ENCODE data around the gene PRDX2. TPM values are rescaled to one million over a fixed set of nuclear protein-coding genes. Genes with fewer than 3 reads are reported as not detected.

The PRDX2 gene
- total RNA-seq, 4 donors from 2014 or later = 211 to 436 (median 345) TPM

DNA sequence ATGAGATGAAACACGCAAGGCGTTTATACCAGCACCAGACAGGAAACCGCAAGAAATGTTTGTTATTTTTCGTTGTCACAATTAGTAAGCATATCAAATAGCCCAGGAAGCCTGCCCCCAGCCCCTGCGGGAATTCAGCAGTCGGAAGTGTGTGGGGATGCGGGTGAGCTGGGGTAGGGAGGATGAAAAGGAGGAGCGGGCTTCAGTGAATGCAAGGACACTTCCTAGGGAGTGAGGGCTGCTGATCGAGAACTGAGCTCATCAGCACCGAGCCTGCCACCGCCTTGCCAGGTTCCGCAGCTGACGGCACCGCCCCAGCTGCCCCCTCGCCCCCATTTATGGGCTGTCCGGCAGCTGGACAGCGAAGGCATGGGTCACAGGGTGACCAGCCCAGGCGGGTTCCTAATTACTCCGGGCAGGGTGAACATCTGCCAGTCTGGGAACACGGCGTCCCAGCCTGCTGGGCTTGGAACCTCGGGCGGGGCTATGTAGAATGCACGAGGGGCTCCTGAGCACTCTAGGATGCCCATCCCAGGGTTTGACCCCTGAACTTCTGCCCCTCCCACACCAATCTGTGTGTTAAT, 51.6 kb downstream of the PRDX2 start:
- peak overlapping the region in 3 of 4 donors; percentile 8 to 40 (median 18) for H3K4me3 ChIP-seq

GRCh38 chr19:12748489-12748888, 53.1 kb downstream of the PRDX2 start:
- no peak overlapping the region for H3K27ac ChIP-seq
- peaks cover 12 to 48% (median 31%) of the 10 kb centered on the region in 3 donors for H3K36me3 ChIP-seq
- intact Hi-C loops (cut with DNase I) = no loop called here

More for the DNA sequence above, 51.6 kb downstream of the PRDX2 start:
- Histone ChIP-seq H3K4me1 (peaks cover 18 to 45% (median 20%) of the 10 kb centered on the region in 3 donors), H3K27me3 (peaks cover 0 to 41% (median 0%) of the 10 kb centered on the region in 4 donors), H3K36me3 (peaks cover 12 to 35% (median 26%) of the 10 kb centered on the region in 3 donors), H3K27ac (peak overlapping the region in 2 of 4 donors; percentile 54 to 69), H3K9me3 (peaks cover 0 to 9% (median 0%) of the 10 kb centered on the region in 3 donors)
- intact Hi-C loops (cut with DNase I) = no loop called here
- TF ChIP-seq, protein P1, sequence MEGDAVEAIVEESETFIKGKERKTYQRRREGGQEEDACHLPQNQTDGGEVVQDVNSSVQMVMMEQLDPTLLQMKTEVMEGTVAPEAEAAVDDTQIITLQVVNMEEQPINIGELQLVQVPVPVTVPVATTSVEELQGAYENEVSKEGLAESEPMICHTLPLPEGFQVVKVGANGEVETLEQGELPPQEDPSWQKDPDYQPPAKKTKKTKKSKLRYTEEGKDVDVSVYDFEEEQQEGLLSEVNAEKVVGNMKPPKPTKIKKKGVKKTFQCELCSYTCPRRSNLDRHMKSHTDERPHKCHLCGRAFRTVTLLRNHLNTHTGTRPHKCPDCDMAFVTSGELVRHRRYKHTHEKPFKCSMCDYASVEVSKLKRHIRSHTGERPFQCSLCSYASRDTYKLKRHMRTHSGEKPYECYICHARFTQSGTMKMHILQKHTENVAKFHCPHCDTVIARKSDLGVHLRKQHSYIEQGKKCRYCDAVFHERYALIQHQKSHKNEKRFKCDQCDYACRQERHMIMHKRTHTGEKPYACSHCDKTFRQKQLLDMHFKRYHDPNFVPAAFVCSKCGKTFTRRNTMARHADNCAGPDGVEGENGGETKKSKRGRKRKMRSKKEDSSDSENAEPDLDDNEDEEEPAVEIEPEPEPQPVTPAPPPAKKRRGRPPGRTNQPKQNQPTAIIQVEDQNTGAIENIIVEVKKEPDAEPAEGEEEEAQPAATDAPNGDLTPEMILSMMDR (IDR thresholded peaks at IDR 0.05) = no peak
- no peak for TF ChIP-seq POLR2A (IDR thresholded peaks at IDR 0.05)
- WGBS, 2 donors = 9 to 14% methylated on average over 9 to 14 of the region's 24 CpGs
- DNase-seq = no peak

More at GRCh38 chr19:12748489-12748888, 53.1 kb downstream of the PRDX2 start:
- Histone ChIP-seq H3K9me3 (peaks cover 0 to 9% (median 0%) of the 10 kb centered on the region in 3 donors), H3K27me3 (peaks cover 0 to 36% (median 0%) of the 10 kb centered on the region in 4 donors), H3K4me1 (peaks cover 18 to 47% (median 20%) of the 10 kb centered on the region in 3 donors), H3K4me3 (no peak overlapping the region)
- TF ChIP-seq POLR2A (IDR thresholded peaks at IDR 0.05) = no peak
- TF ChIP-seq, protein P1 (IDR thresholded peaks at IDR 0.05) = no peak
- 20 to 77% methylated on average over 1 to 3 of the region's 6 CpGs for WGBS, 2 donors
- DNase-seq = no peak

Small RNA genes within 50 kb of the gene (small RNA-seq; reads per million reads assigned to genes)
- gene MIR5684 = 0 to 0.45 (median 0.20) reads per million in 4 donors

Other genes starting within 250 kb of the PRDX2 start
- 1 to 10 TPM; 2.5 to 6.7 (median 4.2) TPM for gene ZNF490, start 191.0 kb downstream of the PRDX2 start, total RNA-seq
- gene ZNF791, start 190.9 kb downstream of the PRDX2 start, total RNA-seq = 10 to 100 TPM in 3 of 4 donors, 1 to 10 TPM in 1; 8.6 to 19.5 (median 13.0) TPM
- gene MAN2B1, start 135.1 kb downstream of the PRDX2 start, total RNA-seq = 10 to 100 TPM; 25.5 to 55.5 (median 39.4) TPM
- gene WDR83, start 135.0 kb downstream of the PRDX2 start, total RNA-seq = 10 to 100 TPM in 1 of 4 donors, 1 to 10 TPM in 3; 4.0 to 16.7 (median 5.8) TPM
- gene DHPS, start 119.9 kb downstream of the PRDX2 start, total RNA-seq = 10 to 100 TPM; 45.3 to 93.5 (median 51.5) TPM
- gene GNG14, start 113.8 kb downstream of the PRDX2 start, total RNA-seq = not detected
- gene FBXW9, start 105.2 kb downstream of the PRDX2 start, total RNA-seq = 10 to 100 TPM in 3 of 4 donors, 1 to 10 TPM in 1; 9.6 to 13.4 (median 11.9) TPM
- 10 to 100 TPM; 25.5 to 57.8 (median 43.5) TPM for gene TNPO2, start 77.9 kb downstream of the PRDX2 start, total RNA-seq
- 100 to 1,000 TPM; 258 to 302 (median 280) TPM for gene TRIR, start 67.1 kb downstream of the PRDX2 start, total RNA-seq
- gene GET3, start 64.3 kb downstream of the PRDX2 start, total RNA-seq = 10 to 100 TPM; 36.8 to 69.9 (median 51.2) TPM
- gene BEST2, start 50.0 kb downstream of the PRDX2 start, total RNA-seq = 1 to 10 TPM in 1 of 4 donors, under 1 TPM in 1, not detected in 2; 0.27 to 1.3 TPM
- 10 to 100 TPM; 41.4 to 76.5 (median 61.6) TPM for gene HOOK2, start 26.2 kb downstream of the PRDX2 start, total RNA-seq
- 100 to 1,000 TPM; 260 to 945 (median 388) TPM for gene JUNB, start 10.3 kb downstream of the PRDX2 start, total RNA-seq
- not detected for gene THSD8, start 269 bp upstream of the PRDX2 start, total RNA-seq
- gene RNASEH2A, start 4.8 kb upstream of the PRDX2 start, total RNA-seq = 10 to 100 TPM in 3 of 4 donors, 1 to 10 TPM in 1; 7.1 to 19.2 (median 14.9) TPM
- gene RTBDN, start 32.8 kb upstream of the PRDX2 start, total RNA-seq = not detected
- gene MAST1, start 36.7 kb upstream of the PRDX2 start, total RNA-seq = under 1 TPM in 1 of 4 donors, not detected in 3; 0.42 TPM
- 10 to 100 TPM; 12.3 to 27.9 (median 20.4) TPM for gene DNASE2, start 79.6 kb upstream of the PRDX2 start, total RNA-seq
- gene KLF1, start 85.4 kb upstream of the PRDX2 start, total RNA-seq = not detected
- 10 to 100 TPM; 20.9 to 44.1 (median 34.9) TPM for gene GCDH, start 89.4 kb upstream of the PRDX2 start, total RNA-seq
- 1 to 10 TPM in 1 of 4 donors, not detected in 3; 2.2 TPM for gene SYCE2, start 117.5 kb upstream of the PRDX2 start, total RNA-seq
- 10 to 100 TPM; 47.7 to 53.8 (median 51.0) TPM for gene FARSA, start 131.9 kb upstream of the PRDX2 start, total RNA-seq
- gene CALR, start 136.8 kb upstream of the PRDX2 start, total RNA-seq = 100 to 1,000 TPM; 262 to 577 (median 513) TPM
- 10 to 100 TPM; 67.7 to 87.4 (median 82.4) TPM for gene RAD23A, start 144.1 kb upstream of the PRDX2 start, total RNA-seq
- gene GADD45GIP1, start 155.4 kb upstream of the PRDX2 start, total RNA-seq = 10 to 100 TPM; 34.4 to 59.7 (median 44.9) TPM
- gene DAND5, start 167.8 kb upstream of the PRDX2 start, total RNA-seq = not detected
- 10 to 100 TPM; 32.3 to 81.2 (median 51.6) TPM for gene NFIX, start 193.7 kb upstream of the PRDX2 start, total RNA-seq

Measured in esophagus squamous epithelium (tissue), 5 donors.